OCI-LY3 (cell line): Measurements from ENCODE around the gene PRSS50.

Experiments
- H2AFZ ChIP-seq: fragments of 200-600, 300-600 bp; shearing (Covaris generic); 2 replicates; pipeline ENCODE4 v1.6.0; 2014; ENCODE audit warnings: antibody characterized with exemption, low read depth, low read length
- H3K27ac ChIP-seq: fragments of 200-600, 300-600 bp; sonication (generic); 2 replicates; pipeline ENCODE4 v1.5.1; 2014; ENCODE audit warnings: mild to moderate bottlenecking, low read length, moderate library complexity, mixed read lengths
- H3K27me3 ChIP-seq: fragments of 200-600, 300-600 bp; sonication (generic); 2 replicates; pipeline ENCODE4 v1.6.1; 2014; ENCODE audit warnings: low read depth, low read length, mixed read lengths
- H3K36me3 ChIP-seq: fragments of 200-600, 300-600 bp; sonication (generic); replicated peaks from 2 replicates; pipeline ENCODE3; 2014; ENCODE audit warnings: low read depth, low read length, mixed read lengths
- H3K4me1 ChIP-seq: fragments of 300-600, 200-600 bp; sonication (generic); 2 replicates; pipeline ENCODE4 v1.6.1; 2014; ENCODE audit warnings: low read length, mixed read lengths
- H3K4me2 ChIP-seq: fragments of 200-600, 300-600 bp; sonication (generic); 2 replicates; pipeline ENCODE4 v1.6.1; 2014; ENCODE audit warnings: low read length, mixed read lengths
- H3K4me3 ChIP-seq: fragments of 300-600, 200-600 bp; sonication (generic); 2 replicates; pipeline ENCODE4 v1.5.1; 2014; ENCODE audit warnings: antibody characterized with exemption, mild to moderate bottlenecking, low read length, moderate library complexity
- H3K79me2 ChIP-seq: fragments of 300-600, 200-600 bp; shearing (Covaris generic); 2 replicates; pipeline ENCODE4 v1.6.1; 2014; ENCODE audit warnings: mild to moderate bottlenecking, low read length, mixed read lengths
- H3K9ac ChIP-seq: fragments of 300-600, 200-600 bp; shearing (Covaris generic); 2 replicates; pipeline ENCODE4 v1.6.0; 2014; ENCODE audit warnings: mild to moderate bottlenecking, low read length, moderate library complexity
- H3K9me3 ChIP-seq: fragments of 200-600, 300-600 bp; shearing (Covaris generic); 2 replicates; pipeline ENCODE4 v1.6.1; 2014; ENCODE audit warnings: low read length, mixed read lengths; ENCODE audit not compliant: insufficient read depth
- H4K20me1 ChIP-seq: fragments of 200-600, 300-600 bp; sonication (generic); 2 replicates; pipeline ENCODE4 v1.6.1; 2016; ENCODE audit warnings: low read length, mixed read lengths; ENCODE audit not compliant: insufficient read depth
- CTCF ChIP-seq: fragments of 200-600, 300-600 bp; sonication (generic); IDR thresholded peaks from 2 replicates; pipeline ENCODE4 v1.5.1; 2014; ENCODE audit warnings: antibody characterized with exemption, low read length, low read depth
- EZH2phosphoT487 ChIP-seq: fragments of 200-600 bp; shearing (Covaris generic); IDR thresholded peaks from 2 replicates; pipeline ENCODE4 v1.6.1; 2018; ENCODE audit warnings: antibody characterized with exemption, mixed run types, low read depth

PRSS50 gene

GRCh38 chr3:46699676-46700523 lies 17.8 kb downstream of the PRSS50 start:
- Histone ChIP-seq H3K9ac (no peak overlapping the region), H3K27ac (no peak overlapping the region), H3K4me1 (peaks cover 14% of the 10 kb centered on the region), H3K79me2 (peaks cover 60% of the 10 kb centered on the region), H3K4me3 (no peak overlapping the region), H4K20me1 (peaks cover 50% of the 10 kb centered on the region), H3K9me3 (no peaks in the 10 kb centered on the region), H2AFZ (no peak overlapping the region), H3K36me3 (peaks cover 26% of the 10 kb centered on the region), H3K4me2 (no peak overlapping the region), H3K27me3 (no peaks in the 10 kb centered on the region)
- TF ChIP-seq CTCF (no peak), EZH2phosphoT487 (no peak)

- H3K4me2 ChIP-seq = peak overlapping the region; percentile 96
- H3K9ac ChIP-seq = peak overlapping the region; percentile 91
- peaks cover 28% of the 10 kb centered on the region for H3K4me1 ChIP-seq
- H3K27me3 ChIP-seq = peaks cover 12% of the 10 kb centered on the region
- peak overlapping the region; percentile 93 for H3K4me3 ChIP-seq
- peaks cover 18% of the 10 kb centered on the region for H4K20me1 ChIP-seq
- H3K27ac ChIP-seq = peak overlapping the region; percentile 84
- no peak overlapping the region for H2AFZ ChIP-seq
- peaks cover 68% of the 10 kb centered on the region for H3K79me2 ChIP-seq
- H3K9me3 ChIP-seq = no peaks in the 10 kb centered on the region
- TF ChIP-seq EZH2phosphoT487 (no peak), CTCF (no peak)
- peaks cover 26% of the 10 kb centered on the region for H3K36me3 ChIP-seq
These were observed 21.4 kb downstream of the PRSS50 start for GRCh38 chr3:46695962-46696894.

- TF ChIP-seq EZH2phosphoT487 (no peak), CTCF (peak; percentile 82)
- Histone ChIP-seq H3K79me2 (peaks cover 63% of the 10 kb centered on the region), H2AFZ (no peak overlapping the region), H3K27me3 (peaks cover 12% of the 10 kb centered on the region), H3K27ac (peak overlapping the region; percentile 84), H3K4me2 (peak overlapping the region; percentile 96), H4K20me1 (peaks cover 13% of the 10 kb centered on the region), H3K4me3 (peak overlapping the region; percentile 93), H3K36me3 (peaks cover 24% of the 10 kb centered on the region), H3K4me1 (peaks cover 28% of the 10 kb centered on the region), H3K9ac (peak overlapping the region; percentile 91), H3K9me3 (no peaks in the 10 kb centered on the region)
These were observed 22.3 kb downstream of the PRSS50 start for GRCh38 chr3:46695177-46695961.
